ENCODE measurements around the gene AQP9.

Gene AQP9

GRCh38 chr15:58141894-58142293, 3.7 kb downstream of the AQP9 start:
- no peak for DNase-seq

- no peak for DNase-seq
Observed at GRCh38 chr15:58142827-58143461, 4.8 kb downstream of the AQP9 start.

GRCh38 chr15:58145606-58146005, 7.4 kb downstream of the AQP9 start:
- DNase-seq = no peak

- no peak for DNase-seq
Observed at GRCh38 chr15:58146211-58146610, 8.0 kb downstream of the AQP9 start.

DNA sequence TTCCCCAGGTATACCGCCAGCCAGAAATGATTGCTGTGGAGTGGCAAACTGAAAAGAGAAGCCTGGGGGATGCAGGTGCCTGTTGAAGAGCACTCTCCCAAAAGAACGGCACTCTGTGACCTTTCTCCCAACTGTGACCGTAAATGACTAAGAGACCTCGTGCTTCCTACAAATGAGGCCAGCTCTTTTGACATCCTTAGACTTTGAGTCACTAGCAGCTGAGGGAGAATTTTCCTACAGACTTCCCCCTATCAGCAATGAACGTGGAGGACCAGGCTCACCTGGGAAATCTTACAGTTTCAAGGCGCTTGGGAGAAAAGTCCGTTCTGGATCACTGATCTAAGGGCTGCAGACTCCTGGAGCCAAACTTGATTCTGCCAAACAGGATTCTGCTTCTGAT, 8.6 kb downstream of the AQP9 start:
- no peak for DNase-seq

GRCh38 chr15:58147171-58147611, 9.0 kb downstream of the AQP9 start:
- DNase-seq = no peak

DNA sequence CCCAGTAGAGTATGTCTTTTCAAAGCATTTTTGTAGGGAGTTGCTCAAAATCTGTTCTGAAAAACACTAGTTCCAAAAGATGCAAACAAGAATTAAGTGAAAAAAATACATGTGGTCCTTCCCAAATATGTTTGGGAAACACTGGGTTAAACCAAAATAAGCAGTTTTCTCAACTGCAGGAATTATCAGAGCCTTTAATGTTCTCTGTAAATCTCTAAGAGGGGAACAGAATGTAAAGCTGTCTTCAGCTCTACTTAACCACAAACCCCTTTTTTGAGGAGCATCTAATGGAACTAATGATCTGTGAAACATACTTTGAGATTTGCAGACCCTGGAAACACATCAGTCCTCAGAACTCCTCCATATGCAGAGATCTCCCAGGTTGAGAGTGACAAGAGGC, 9.9 kb downstream of the AQP9 start:
- DNase-seq = no peak

DNA sequence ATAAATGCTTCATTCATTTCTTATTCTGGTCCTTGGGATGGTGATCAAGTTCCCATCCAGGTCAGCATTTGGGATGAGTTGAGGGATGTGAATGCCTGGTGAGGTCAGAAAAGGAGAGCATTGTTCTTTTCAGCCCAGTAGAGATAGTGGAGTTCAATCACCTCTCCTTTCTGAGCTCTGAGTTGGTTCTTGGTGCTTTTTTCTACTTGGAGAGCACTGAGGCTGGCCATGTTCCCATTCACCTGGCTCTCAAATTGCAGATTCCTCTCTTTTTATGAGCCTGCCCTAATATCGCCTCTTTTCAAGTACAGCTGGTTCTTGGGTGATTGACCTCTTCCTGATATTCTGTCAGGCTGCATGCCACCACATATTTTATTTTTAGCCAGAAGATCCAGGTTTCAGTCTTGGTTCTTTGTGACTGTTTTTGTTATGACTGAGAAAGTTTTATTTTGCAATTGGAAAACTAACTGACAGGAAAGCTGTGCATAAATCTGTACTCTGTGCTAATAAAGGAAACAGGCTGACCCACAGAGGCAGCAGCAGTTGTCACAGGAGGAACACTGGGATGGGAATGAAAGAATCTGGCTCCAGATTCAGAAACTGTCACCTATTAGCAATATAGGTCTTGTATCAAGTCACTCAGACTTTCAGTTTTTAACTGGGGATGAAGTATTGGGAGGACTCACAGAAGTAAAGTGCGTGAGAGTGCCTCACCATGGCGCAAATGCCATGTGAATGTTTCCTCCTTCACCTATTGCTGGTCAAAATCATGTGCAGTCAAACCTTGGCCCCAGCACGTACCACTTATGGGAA, 10.7 kb downstream of the AQP9 start:
- DNase-seq = no peak

GRCh38 chr15:58154769-58155168, 16.6 kb downstream of the AQP9 start:
- no peak for DNase-seq

- DNase-seq = no peak
Observed at GRCh38 chr15:58159827-58160386, 21.7 kb downstream of the AQP9 start.

DNA sequence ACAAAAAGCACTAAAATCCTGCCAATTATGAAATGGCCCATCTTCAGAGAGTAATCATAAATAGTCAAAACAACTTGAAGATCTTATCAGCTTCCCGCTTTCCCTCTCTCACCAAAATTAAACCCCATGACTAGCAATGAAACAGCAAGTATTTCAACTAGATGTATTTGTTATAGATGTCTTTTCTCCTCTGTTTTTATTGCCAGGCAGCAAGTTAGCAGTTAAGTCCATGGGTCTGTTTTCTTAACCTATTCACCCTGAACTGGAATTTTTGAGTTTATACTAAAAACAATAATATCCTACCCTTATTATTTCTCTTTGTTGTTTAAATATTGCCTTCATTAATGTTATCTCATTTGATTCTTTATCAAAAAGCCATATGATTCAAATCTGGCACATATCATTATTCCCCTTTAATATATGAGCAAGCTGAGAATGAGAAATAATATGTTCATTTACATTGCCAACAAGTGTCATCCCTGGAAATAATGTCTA, 23.3 kb downstream of the AQP9 start:
- DNase-seq = no peak

DNA sequence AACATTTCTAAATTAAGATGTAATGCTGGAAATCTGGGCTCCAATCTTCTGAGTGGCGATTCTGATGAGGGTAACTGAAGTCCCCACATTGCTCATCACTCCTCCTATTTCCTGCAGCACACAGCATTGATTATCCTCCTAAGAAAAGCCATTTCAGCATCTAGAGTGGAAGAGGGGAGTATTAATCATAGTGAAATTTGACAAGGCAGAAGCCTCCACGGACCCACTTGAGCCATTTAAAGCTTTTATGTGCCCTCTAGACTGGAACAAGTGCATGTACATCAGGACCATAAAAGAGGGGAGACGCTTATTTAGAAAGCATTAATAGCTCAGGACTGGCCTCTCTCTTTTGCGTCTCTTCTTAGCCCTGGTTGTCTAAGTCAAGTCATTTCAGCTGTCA, 25.8 kb downstream of the AQP9 start:
- DNase-seq = no peak

DNA sequence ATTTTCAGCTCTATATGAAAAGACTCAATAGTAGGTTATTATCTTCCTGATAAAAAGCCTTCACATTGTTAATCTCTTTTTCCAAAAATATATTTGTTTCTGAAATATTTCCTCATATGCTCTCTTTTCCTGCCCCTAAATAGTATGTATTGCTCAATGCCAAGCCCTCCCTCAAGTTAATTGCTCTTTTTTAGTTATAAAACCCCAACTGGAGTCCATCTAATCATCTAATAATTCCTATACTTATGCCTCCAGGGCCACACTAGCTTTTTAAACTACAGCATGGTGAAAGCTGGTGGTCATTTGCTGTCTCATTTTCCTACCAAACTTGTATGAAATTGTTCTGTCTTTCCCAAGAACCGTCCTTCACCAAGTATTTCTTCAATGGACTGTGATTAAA, 26.7 kb downstream of the AQP9 start:
- DNase-seq = no peak

GRCh38 chr15:58165661-58166060, 27.5 kb downstream of the AQP9 start:
- DNase-seq = no peak

DNA sequence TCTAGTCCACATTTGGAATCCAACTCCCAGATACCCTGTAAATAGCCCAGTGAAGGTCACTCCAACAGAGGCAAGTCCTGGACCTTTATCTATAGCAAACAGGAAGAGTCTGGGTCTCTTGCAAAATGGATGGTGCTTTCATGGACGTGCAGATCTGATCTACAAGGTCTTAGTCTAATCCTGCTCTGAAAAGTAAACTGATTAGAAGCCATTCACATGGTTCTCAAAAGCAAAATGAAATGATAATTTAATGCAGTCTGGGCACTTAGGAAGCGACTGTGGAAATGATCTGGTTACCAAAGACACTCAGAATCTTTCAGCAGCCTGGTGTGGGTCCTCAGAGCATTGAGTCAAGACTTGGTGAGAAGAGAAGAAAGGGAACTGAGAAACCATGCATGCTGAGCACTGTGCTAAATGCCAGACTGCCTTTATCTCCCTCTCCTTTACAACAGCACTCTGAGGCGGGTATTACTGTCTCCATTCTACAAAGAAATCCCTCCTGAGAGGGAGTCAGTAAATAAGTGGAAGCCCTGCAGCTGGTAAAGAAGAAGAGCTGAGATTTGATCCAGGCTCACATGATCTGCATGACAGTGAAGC, 29.0 kb downstream of the AQP9 start:
- no peak for DNase-seq

DNA sequence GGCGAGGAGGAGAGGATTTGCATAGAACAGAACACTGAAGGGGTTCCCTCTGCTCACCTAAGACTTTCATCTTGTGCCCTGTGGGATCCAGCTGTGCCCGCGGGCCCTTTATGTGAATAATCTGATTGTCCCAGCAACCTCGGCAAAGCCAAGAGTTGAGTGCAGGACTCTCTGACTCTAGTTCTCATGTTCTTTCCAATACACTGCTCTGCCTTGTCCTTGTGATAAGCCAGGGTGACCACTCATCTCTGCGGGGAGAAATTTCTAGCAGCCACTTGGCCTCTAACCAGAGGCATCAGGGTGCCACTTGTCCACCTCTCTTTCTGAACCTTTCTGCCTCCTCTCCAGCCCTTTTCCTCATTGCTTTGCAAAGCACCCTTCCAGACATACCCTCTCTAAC, 31.8 kb downstream of the AQP9 start:
- DNase-seq = no peak

DNA sequence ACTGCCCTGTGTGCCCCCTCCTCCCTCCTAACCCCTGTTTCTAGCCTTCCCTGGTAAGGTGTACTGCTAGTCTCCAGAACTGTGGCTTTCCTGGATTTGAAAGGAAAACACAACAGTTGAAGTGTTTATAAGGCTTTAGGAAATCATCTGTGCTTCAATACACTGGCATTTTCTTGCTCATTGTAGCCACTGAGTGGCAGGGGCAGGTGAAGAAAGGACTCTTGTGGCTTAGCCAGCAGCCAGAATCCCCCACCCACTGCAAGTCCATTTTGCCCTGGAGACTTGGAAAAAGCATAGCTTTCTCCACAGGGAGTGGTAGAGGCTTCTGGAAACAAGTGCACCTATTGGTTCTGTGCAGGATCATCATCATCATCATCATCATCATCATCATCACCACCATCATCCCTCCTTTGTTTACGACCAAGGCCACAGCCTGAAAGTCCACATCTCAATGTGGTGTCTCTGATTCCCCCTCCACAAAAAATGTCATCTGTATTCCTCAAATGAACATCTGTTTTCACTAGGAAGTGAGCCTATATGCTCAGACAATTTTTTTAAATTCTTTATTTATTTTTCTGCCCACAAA, 33.4 kb downstream of the AQP9 start:
- DNase-seq = no peak

- DNase-seq = no peak
Observed at GRCh38 chr15:58174709-58175108, 36.5 kb downstream of the AQP9 start.

DNA sequence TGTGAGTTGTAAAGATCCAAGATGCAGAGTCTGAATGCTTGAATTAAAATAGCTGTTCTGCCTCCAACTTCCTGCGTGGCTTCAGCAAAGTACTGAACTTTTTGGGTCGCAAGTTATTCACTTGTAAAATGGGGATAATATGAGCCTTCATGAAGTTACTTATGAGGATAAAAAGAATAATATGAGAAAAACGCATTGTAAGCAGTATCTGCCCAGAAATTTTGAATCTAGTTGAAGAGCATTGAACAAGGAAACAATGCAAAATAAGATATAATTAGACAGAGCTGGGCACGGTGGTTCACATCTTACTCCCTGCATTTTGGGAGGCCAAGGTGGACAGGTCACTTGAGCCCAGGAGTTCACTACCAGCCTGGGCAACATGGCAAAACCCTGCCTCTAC, 37.8 kb downstream of the AQP9 start:
- no peak for DNase-seq

DNA sequence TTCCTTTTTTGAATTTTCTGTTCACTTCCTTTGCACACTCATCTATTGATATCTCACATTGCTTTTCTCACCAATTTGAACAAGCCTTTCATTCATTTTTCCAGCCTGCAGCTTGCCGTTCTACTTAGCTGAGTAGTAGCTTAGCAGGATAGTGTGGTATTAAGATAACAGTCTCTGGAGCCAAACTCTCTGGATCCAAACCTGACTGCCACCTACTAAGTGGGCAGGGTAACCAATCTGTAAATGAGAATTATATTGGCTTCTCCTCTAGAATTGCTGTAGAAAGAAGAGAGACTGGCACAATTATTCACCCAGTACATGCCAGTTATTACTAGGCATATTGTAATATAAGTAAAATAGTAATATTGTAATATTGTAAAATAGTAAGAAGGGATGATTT, 40.5 kb downstream of the AQP9 start:
- no peak for DNase-seq

DNA sequence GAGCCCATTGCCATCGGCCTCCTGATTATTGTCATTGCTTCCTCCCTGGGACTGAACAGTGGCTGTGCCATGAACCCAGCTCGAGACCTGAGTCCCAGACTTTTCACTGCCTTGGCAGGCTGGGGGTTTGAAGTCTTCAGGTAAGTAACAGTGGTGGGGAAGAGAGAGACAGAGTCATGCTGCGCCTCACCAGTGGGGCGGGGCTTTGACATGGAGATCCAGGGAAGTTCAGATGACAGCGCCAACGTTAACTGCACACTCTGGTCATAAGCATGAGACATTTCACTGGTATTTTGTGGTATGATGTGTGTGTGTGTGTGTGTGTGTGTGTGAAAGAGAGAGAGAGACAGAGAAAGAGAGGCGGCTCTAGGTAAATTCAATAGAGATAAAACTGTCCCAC, 41.0 kb downstream of the AQP9 start:
- DNase-seq = no peak

DNA sequence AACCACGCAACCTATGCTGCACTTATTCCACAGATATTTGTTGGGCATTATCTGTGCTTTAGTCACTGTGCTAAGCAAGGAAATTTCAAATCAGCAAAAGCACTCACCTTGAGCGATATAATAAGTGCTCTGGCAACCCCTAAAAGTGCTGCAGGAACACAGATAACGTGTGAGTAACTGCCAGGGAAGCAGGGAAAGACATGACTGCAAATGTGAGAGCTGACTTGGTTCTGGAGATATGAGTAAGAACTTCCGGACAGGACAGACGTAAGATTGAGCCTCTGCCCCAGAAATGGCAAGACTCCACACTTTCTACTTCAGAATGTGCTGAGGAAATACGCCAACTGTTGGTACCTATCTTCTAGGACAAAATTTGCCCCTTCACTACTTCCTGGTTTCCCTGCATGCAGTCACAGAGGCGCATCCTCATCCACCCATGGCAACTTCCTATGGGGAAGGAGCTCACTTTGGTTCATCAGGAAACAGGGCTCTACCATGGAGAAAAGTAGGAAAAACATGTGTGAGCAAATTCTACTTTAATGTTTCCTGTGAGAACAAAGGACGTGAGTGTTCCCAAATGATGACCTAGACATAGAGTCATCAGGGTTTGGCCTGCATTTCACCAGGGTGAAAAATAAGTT, 41.7 kb downstream of the AQP9 start:
- DNase-seq = no peak

All from stimulated activated CD4-positive, alpha-beta T cell treated with anti-CD3 and anti-CD28 coated beads, Interleukin-2, amount 100 ng/mL, for 48 hours (primary cell).